Immature natural killer cell (primary cell): ENCODE data around the gene ZMYND11. TPM values are rescaled to one million over a fixed set of nuclear protein-coding genes. Genes with fewer than 3 reads are reported as not detected.

Source experiments
- DNase-seq, 3 donors: peaks; one replicate each; pipeline ENCODE4 v3.0.0; 2022; ENCODE audit warnings: mixed read lengths in 1 of 3
- H3K27ac Mint-ChIP-seq, 6 donors: one replicate each; pipeline ENCODE4 v1.8.0; 2020; ENCODE audit warnings: mixed read lengths in 6 of 6, mild to moderate bottlenecking in 5 of 6, inconsistent platforms in 4 of 6, moderate library complexity in 3 of 6
- H3K27me3 Mint-ChIP-seq, 3 donors: one replicate each; pipeline ENCODE4 v1.8.0; 2020 to 2021; ENCODE audit warnings: low read depth in 3 of 3, mild to moderate bottlenecking in 3 of 3, mixed read lengths in 3 of 3, moderate library complexity in 3 of 3, inconsistent platforms in 1 of 3
- H3K36me3 Mint-ChIP-seq, 3 donors: one replicate each; pipeline ENCODE4 v1.8.0; 2020; ENCODE audit warnings: mixed read lengths in 3 of 3, inconsistent platforms in 2 of 3, mild to moderate bottlenecking in 2 of 3
- H3K4me1 Mint-ChIP-seq, 2 donors: one replicate each; pipeline ENCODE4 v1.8.0; 2020; ENCODE audit warnings: inconsistent platforms in 2 of 2, mild to moderate bottlenecking in 2 of 2, mixed read lengths in 2 of 2, moderate library complexity in 1 of 2
- H3K4me3 Mint-ChIP-seq, 5 donors: one replicate each; pipeline ENCODE4 v1.8.0; 2020; ENCODE audit warnings: mild to moderate bottlenecking in 5 of 5, mixed read lengths in 5 of 5, inconsistent platforms in 3 of 5, moderate library complexity in 3 of 5
- H3K9me3 Mint-ChIP-seq, 6 donors: one replicate each; pipeline ENCODE4 v1.8.0; 2020; ENCODE audit warnings: mild to moderate bottlenecking in 6 of 6, mixed read lengths in 6 of 6, inconsistent platforms in 4 of 6, moderate library complexity in 3 of 6
- polyA plus RNA-seq, 3 donors: library from polyadenylated mRNA; unstranded; fragments of 300-500 nt; fragmentation: Illumina TruSeq; gene quantifications; one replicate each; pipeline ENCODE4 v1.2.3, GENCODE V29; 2021

Gene ZMYND11
- polyA plus RNA-seq, 3 donors from 2014 or later: 24.4 to 58.9 (median 29.4) TPM

GRCh38 chr10:104862-105565 is 30.2 kb upstream of the ZMYND11 start:
- no peaks in the 10 kb centered on the region for H3K9me3 Mint-ChIP-seq
- H3K4me1 Mint-ChIP-seq: peaks cover 0 to 3% of the 10 kb centered on the region in 2 donors
- no peak overlapping the region for H3K27ac Mint-ChIP-seq
- no peak for DNase-seq
- peaks cover 2 to 7% (median 3%) of the 10 kb centered on the region in 3 donors for H3K27me3 Mint-ChIP-seq
- H3K36me3 Mint-ChIP-seq: no peaks in the 10 kb centered on the region
- no peak overlapping the region for H3K4me3 Mint-ChIP-seq

GRCh38 chr10:105806-106205 is 29.4 kb upstream of the ZMYND11 start:
- no peak overlapping the region for H3K27ac Mint-ChIP-seq
- H3K4me1 Mint-ChIP-seq: peaks cover 0 to 3% of the 10 kb centered on the region in 2 donors
- no peak overlapping the region for H3K4me3 Mint-ChIP-seq
- H3K27me3 Mint-ChIP-seq: peaks cover 0 to 7% (median 5%) of the 10 kb centered on the region in 3 donors
- DNase-seq: no peak
- no peaks in the 10 kb centered on the region for H3K9me3 Mint-ChIP-seq
- H3K36me3 Mint-ChIP-seq: no peaks in the 10 kb centered on the region

- H3K27me3 Mint-ChIP-seq: peaks cover 0 to 5% (median 5%) of the 10 kb centered on the region in 3 donors
- DNase-seq: no peak
- no peak overlapping the region for H3K4me3 Mint-ChIP-seq
- no peak overlapping the region for H3K27ac Mint-ChIP-seq
- H3K36me3 Mint-ChIP-seq: no peaks in the 10 kb centered on the region
- H3K4me1 Mint-ChIP-seq: peaks cover 0 to 3% of the 10 kb centered on the region in 2 donors
- no peaks in the 10 kb centered on the region for H3K9me3 Mint-ChIP-seq
Measured at GRCh38 chr10:106740-107139, 28.5 kb upstream of the ZMYND11 start.

GRCh38 chr10:112246-112645 is 23.0 kb upstream of the ZMYND11 start:
- H3K9me3 Mint-ChIP-seq: peaks cover 0 to 4% (median 0%) of the 10 kb centered on the region in 6 donors
- no peak for DNase-seq
- no peaks in the 10 kb centered on the region for H3K36me3 Mint-ChIP-seq
- H3K4me3 Mint-ChIP-seq: no peak overlapping the region
- H3K4me1 Mint-ChIP-seq: no peaks in the 10 kb centered on the region
- peaks cover 0 to 8% (median 8%) of the 10 kb centered on the region in 3 donors for H3K27me3 Mint-ChIP-seq
- H3K27ac Mint-ChIP-seq: no peak overlapping the region

GRCh38 chr10:124874-125273 is 10.4 kb upstream of the ZMYND11 start:
- H3K36me3 Mint-ChIP-seq: no peaks in the 10 kb centered on the region
- H3K27ac Mint-ChIP-seq: no peak overlapping the region
- DNase-seq: no peak
- H3K27me3 Mint-ChIP-seq: peaks cover 0 to 14% (median 11%) of the 10 kb centered on the region in 3 donors
- no peak overlapping the region for H3K4me3 Mint-ChIP-seq
- peaks cover 0 to 7% (median 0%) of the 10 kb centered on the region in 6 donors for H3K9me3 Mint-ChIP-seq
- H3K4me1 Mint-ChIP-seq: peaks cover 6 to 12% of the 10 kb centered on the region in 2 donors

- DNase-seq: peak in 2 of 3 donors; percentile 14 to 34
Measured at GRCh38 chr10:127612-128432, 7.4 kb upstream of the ZMYND11 start.

GRCh38 chr10:129810-130209 is 5.4 kb upstream of the ZMYND11 start:
- H3K4me3 Mint-ChIP-seq: no peak overlapping the region
- H3K9me3 Mint-ChIP-seq: no peaks in the 10 kb centered on the region
- H3K36me3 Mint-ChIP-seq: no peaks in the 10 kb centered on the region
- H3K4me1 Mint-ChIP-seq: peaks cover 14 to 29% of the 10 kb centered on the region in 2 donors
- H3K27ac Mint-ChIP-seq: peak overlapping the region in 1 of 6 donors; percentile 69
- peaks cover 1 to 2% (median 2%) of the 10 kb centered on the region in 3 donors for H3K27me3 Mint-ChIP-seq
- DNase-seq: no peak

More at GRCh38 chr10:127612-128432, 7.4 kb upstream of the ZMYND11 start:
- peak overlapping the region; percentile 88 to 92 (median 90) for H3K4me3 Mint-ChIP-seq
- peaks cover 6 to 13% of the 10 kb centered on the region in 2 donors for H3K4me1 Mint-ChIP-seq
- peak overlapping the region; percentile 68 to 90 (median 84) for H3K27ac Mint-ChIP-seq
- H3K9me3 Mint-ChIP-seq: peaks cover 0 to 3% (median 0%) of the 10 kb centered on the region in 6 donors
- peaks cover 0 to 8% (median 4%) of the 10 kb centered on the region in 3 donors for H3K27me3 Mint-ChIP-seq
- no peaks in the 10 kb centered on the region for H3K36me3 Mint-ChIP-seq

GRCh38 chr10:132946-133898 is 2.0 kb upstream of the ZMYND11 start:
- Mint-ChIP-seq H3K9me3 (no peaks in the 10 kb centered on the region), H3K4me3 (peak overlapping the region; percentile 85 to 94 (median 89)), H3K27ac (peak overlapping the region in 3 of 6 donors; percentile 82 to 91 (median 88)), H3K36me3 (no peaks in the 10 kb centered on the region), H3K4me1 (peaks cover 24 to 37% of the 10 kb centered on the region in 2 donors), H3K27me3 (peaks cover 1 to 8% (median 5%) of the 10 kb centered on the region in 3 donors)
- DNase-seq: no peak

- H3K4me3 Mint-ChIP-seq: peak overlapping the region; percentile 85 to 94 (median 89)
- H3K9me3 Mint-ChIP-seq: no peaks in the 10 kb centered on the region
- peak in 1 of 3 donors; percentile 59 for DNase-seq
- H3K27ac Mint-ChIP-seq: peak overlapping the region; percentile 82 to 91 (median 90)
- H3K27me3 Mint-ChIP-seq: peaks cover 1 to 8% (median 5%) of the 10 kb centered on the region in 3 donors
- peaks cover 24 to 46% of the 10 kb centered on the region in 2 donors for H3K4me1 Mint-ChIP-seq
- H3K36me3 Mint-ChIP-seq: no peaks in the 10 kb centered on the region
Measured at GRCh38 chr10:134247-135131, 766 bp upstream of the ZMYND11 start.

- peak overlapping the region; percentile 89 to 94 (median 91) for H3K4me3 Mint-ChIP-seq
- H3K36me3 Mint-ChIP-seq: no peaks in the 10 kb centered on the region
- peaks cover 1 to 8% (median 5%) of the 10 kb centered on the region in 3 donors for H3K27me3 Mint-ChIP-seq
- DNase-seq: peak; percentile 61 to 68 (median 66)
- no peaks in the 10 kb centered on the region for H3K9me3 Mint-ChIP-seq
- peaks cover 27 to 55% of the 10 kb centered on the region in 2 donors for H3K4me1 Mint-ChIP-seq
- H3K27ac Mint-ChIP-seq: peak overlapping the region; percentile 89 to 97 (median 94)
Measured at GRCh38 chr10:135601-136464, 578 bp downstream of the ZMYND11 start.

GRCh38 chr10:136465-136762 is 1.2 kb downstream of the ZMYND11 start:
- no peaks in the 10 kb centered on the region for H3K9me3 Mint-ChIP-seq
- no peaks in the 10 kb centered on the region for H3K36me3 Mint-ChIP-seq
- no peak for DNase-seq
- peak overlapping the region; percentile 89 to 97 (median 94) for H3K27ac Mint-ChIP-seq
- peak overlapping the region; percentile 88 to 94 (median 91) for H3K4me3 Mint-ChIP-seq
- peaks cover 31 to 61% of the 10 kb centered on the region in 2 donors for H3K4me1 Mint-ChIP-seq
- H3K27me3 Mint-ChIP-seq: peaks cover 1 to 8% (median 5%) of the 10 kb centered on the region in 3 donors

GRCh38 chr10:137031-137430 is 1.8 kb downstream of the ZMYND11 start:
- Mint-ChIP-seq H3K9me3 (no peaks in the 10 kb centered on the region), H3K4me1 (peaks cover 37 to 67% of the 10 kb centered on the region in 2 donors), H3K27ac (peak overlapping the region; percentile 4 to 97 (median 91)), H3K36me3 (no peaks in the 10 kb centered on the region), H3K4me3 (peak overlapping the region; percentile 88 to 94 (median 91)), H3K27me3 (peaks cover 1 to 8% (median 5%) of the 10 kb centered on the region in 3 donors)
- peak; percentile 13 to 27 (median 23) for DNase-seq
